GM19395 (cell line): ENCODE measurements around the gene POFUT2.

Experiments
- ATAC-seq: cut with Tn5 transposase; IDR thresholded peaks from one replicate; pipeline ENCODE4 v1.9.1; 2021; ENCODE audit warnings: mild to moderate bottlenecking, moderate library complexity; ENCODE audit not compliant: unreplicated experiment

POFUT2 gene

GRCh38 chr21:45287438-45288391 lies at the start of gene POFUT2:
Gene POFUT2, minus strand, starts transcription at chr21:45287895. Its CDS starts 24 bp downstream, at chr21:45287871.
- peak; percentile 73 for ATAC-seq

GRCh38 chr21:45336870-45337269 lies 49.2 kb upstream of the POFUT2 start:
- no peak for ATAC-seq

- ATAC-seq: no peak
Observed at GRCh38 chr21:45336535-45336810, 48.8 kb upstream of the POFUT2 start.

GRCh38 chr21:45335761-45336534 lies 48.3 kb upstream of the POFUT2 start:
- ATAC-seq: no peak

GRCh38 chr21:45335151-45335760 lies 47.6 kb upstream of the POFUT2 start:
- ATAC-seq: no peak

- ATAC-seq: no peak
Observed at GRCh38 chr21:45334591-45335081, 46.9 kb upstream of the POFUT2 start.

GRCh38 chr21:45334134-45334533 lies 46.4 kb upstream of the POFUT2 start:
- ATAC-seq: no peak

- ATAC-seq: no peak
Observed at GRCh38 chr21:45333583-45334121, 46.0 kb upstream of the POFUT2 start.

- ATAC-seq: no peak
Observed at GRCh38 chr21:45332981-45333582, 45.4 kb upstream of the POFUT2 start.

GRCh38 chr21:45332415-45332814 lies 44.7 kb upstream of the POFUT2 start:
- ATAC-seq: no peak

GRCh38 chr21:45331531-45332147 lies 43.9 kb upstream of the POFUT2 start:
- no peak for ATAC-seq

GRCh38 chr21:45330851-45331261 lies 43.2 kb upstream of the POFUT2 start:
- no peak for ATAC-seq

GRCh38 chr21:45330075-45330781 lies 42.5 kb upstream of the POFUT2 start:
- ATAC-seq: no peak

GRCh38 chr21:45329261-45330074 lies 41.8 kb upstream of the POFUT2 start:
- no peak for ATAC-seq

GRCh38 chr21:45328198-45329091 lies 40.8 kb upstream of the POFUT2 start:
- ATAC-seq: no peak

GRCh38 chr21:45327441-45328197 lies 39.9 kb upstream of the POFUT2 start:
- ATAC-seq: no peak

- no peak for ATAC-seq
Observed at GRCh38 chr21:45326891-45327440, 39.3 kb upstream of the POFUT2 start.
